HepG2 (cell line): ENCODE results near the gene S100A16. TPM values are rescaled to one million over a fixed set of nuclear protein-coding genes. Genes with fewer than 3 reads are reported as not detected.

ENCODE experiments used
- GABPB1 ChIP-seq: IDR thresholded peaks from 2 replicates; pipeline ENCODE4 v1.6.1; 2016; ENCODE audit warnings: mild to moderate bottlenecking, missing genetic modification reagents, moderate library complexity, missing compliant biosample characterization
- NFYC ChIP-seq: IDR thresholded peaks from 2 replicates; pipeline ENCODE4 v1.6.1; 2016; ENCODE audit warnings: missing genetic modification reagents, missing compliant biosample characterization
- RNF2 ChIP-seq: fragments of 450-650 bp; conservative IDR thresholded peaks from 2 replicates; pipeline ENCODE4 v1.6.1; 2016; ENCODE audit warnings: low read depth
- SNAI1 ChIP-seq: sonication (generic); formaldehyde crosslinking; IDR thresholded peaks from 2 replicates; pipeline ENCODE4 v1.5.0; 2020; ENCODE audit warnings: mild to moderate bottlenecking, missing genetic modification reagents, borderline replicate concordance
- SP1 ChIP-seq, 2 experiments: fragments of 450-650 bp in 1 of 2; sonication (generic) in 1 of 2; formaldehyde crosslinking in 1 of 2; IDR thresholded peaks; 2 replicates each; pipeline versions ENCODE4 v1.4.0 to v1.6.1; 2016 to 2020; ENCODE audit warnings: missing genetic modification reagents in 1 of 2
- SP4 ChIP-seq: sonication (generic); formaldehyde crosslinking; IDR thresholded peaks from 2 replicates; pipeline ENCODE4 v1.8.1; 2023; ENCODE audit warnings: mild to moderate bottlenecking, missing genetic modification reagents
- SP5 ChIP-seq: IDR thresholded peaks from 2 replicates; pipeline ENCODE4 v1.6.1; 2016; ENCODE audit warnings: low read depth, borderline replicate concordance
- TCF7L2 ChIP-seq: IDR thresholded peaks from 2 replicates; pipeline ENCODE4 v1.6.1; 2011; ENCODE audit warnings: mild to moderate bottlenecking, low read depth, low read length, moderate library complexity
- ZNF230 ChIP-seq: sonication (generic); formaldehyde crosslinking; IDR thresholded peaks from 2 replicates; pipeline ENCODE4 v1.4.0; 2020; ENCODE audit warnings: mild to moderate bottlenecking, missing genetic modification reagents
- ZNF274 ChIP-seq: sonication (generic); formaldehyde crosslinking; IDR thresholded peaks from 2 replicates; pipeline ENCODE4 v1.5.1; 2020; ENCODE audit warnings: mild to moderate bottlenecking, missing genetic modification reagents
- ZNF431 ChIP-seq: sonication (generic); formaldehyde crosslinking; IDR thresholded peaks from 2 replicates; pipeline ENCODE4 v1.9.0; 2022; ENCODE audit warnings: missing genetic modification reagents, low read depth, mild to moderate bottlenecking, borderline replicate concordance
- ZNF562 ChIP-seq: sonication (generic); formaldehyde crosslinking; IDR thresholded peaks from 2 replicates; pipeline ENCODE4 v1.8.0; 2022; ENCODE audit warnings: missing genetic modification reagents, borderline replicate concordance
- ZNF768 ChIP-seq: sonication (generic); formaldehyde crosslinking; IDR thresholded peaks from 2 replicates; pipeline ENCODE4 v1.4.0; 2020; ENCODE audit warnings: missing genetic modification reagents
- ZNF891 ChIP-seq: sonication (generic); formaldehyde crosslinking; IDR thresholded peaks from 2 replicates; pipeline ENCODE4 v1.5.0; 2020; ENCODE audit warnings: mild to moderate bottlenecking, missing genetic modification reagents
- polyA plus RNA-seq, 8 experiments: library from polyadenylated mRNA; depleted of rRNA in 3 of 8; stranded (reverse) in 7 of 8; unstranded in 1 of 8; fragments of >200 nt; fragmentation: Illumina TruSeq in 4 of 8; extraction: Trizol in 4 of 8; gene quantifications; 2 replicates each; pipeline versions ENCODE4 v1.2.1 to v1.2.3, GENCODE V29; 2011 to 2016; ENCODE audit warnings: low read depth in 4 of 8, missing spikeins in 1 of 8, mixed read lengths in 1 of 8; ENCODE audit not compliant: insufficient read depth in 1 of 8
- total RNA-seq, 5 experiments: library from RNA; depleted of rRNA; stranded (reverse); fragments of >200 nt; fragmentation: Illumina TruSeq; extraction: Trizol; gene quantifications; 2 replicates each; pipeline ENCODE4 v1.2.3, GENCODE V29; 2016; ENCODE audit warnings: low read depth in 1 of 5
- TF ChIP-seq, protein P1 (sequence below): fragments of 450-650 bp; IDR thresholded peaks from 2 replicates; pipeline ENCODE4 v1.6.1; 2016
- TF ChIP-seq, protein P2 (sequence below): sonication (generic); formaldehyde crosslinking; IDR thresholded peaks from 2 replicates; pipeline ENCODE4 v1.4.0; 2020; ENCODE audit warnings: missing genetic modification reagents, low read depth, mild to moderate bottlenecking, borderline replicate concordance
- TF ChIP-seq, protein P3 (sequence below), 2 experiments: sonication (generic) in 1 of 2; formaldehyde crosslinking in 1 of 2; IDR thresholded peaks; 2 replicates each; pipeline versions ENCODE4 v1.4.0 to v1.6.1; 2018 to 2020; ENCODE audit warnings: missing genetic modification reagents in 2 of 2, borderline replicate concordance in 1 of 2, low read depth in 1 of 2, mild to moderate bottlenecking in 1 of 2, missing biosample characterization in 1 of 2
- TF ChIP-seq, protein P4 (sequence below): sonication (generic); formaldehyde crosslinking; IDR thresholded peaks from 2 replicates; pipeline ENCODE4 v1.5.0; 2020; ENCODE audit warnings: mild to moderate bottlenecking, missing genetic modification reagents
- TF ChIP-seq, protein P5 (sequence below): sonication (generic); formaldehyde crosslinking; IDR thresholded peaks from 2 replicates; pipeline ENCODE4 v1.8.0; 2023; ENCODE audit warnings: mild to moderate bottlenecking, missing genetic modification reagents

The S100A16 gene
- total and polyA plus RNA-seq, 2 of the 13 experiments (the other 11 are each of a cell fraction or from before 2014, with no cell fraction given): 46.0 to 195 TPM

DNA sequence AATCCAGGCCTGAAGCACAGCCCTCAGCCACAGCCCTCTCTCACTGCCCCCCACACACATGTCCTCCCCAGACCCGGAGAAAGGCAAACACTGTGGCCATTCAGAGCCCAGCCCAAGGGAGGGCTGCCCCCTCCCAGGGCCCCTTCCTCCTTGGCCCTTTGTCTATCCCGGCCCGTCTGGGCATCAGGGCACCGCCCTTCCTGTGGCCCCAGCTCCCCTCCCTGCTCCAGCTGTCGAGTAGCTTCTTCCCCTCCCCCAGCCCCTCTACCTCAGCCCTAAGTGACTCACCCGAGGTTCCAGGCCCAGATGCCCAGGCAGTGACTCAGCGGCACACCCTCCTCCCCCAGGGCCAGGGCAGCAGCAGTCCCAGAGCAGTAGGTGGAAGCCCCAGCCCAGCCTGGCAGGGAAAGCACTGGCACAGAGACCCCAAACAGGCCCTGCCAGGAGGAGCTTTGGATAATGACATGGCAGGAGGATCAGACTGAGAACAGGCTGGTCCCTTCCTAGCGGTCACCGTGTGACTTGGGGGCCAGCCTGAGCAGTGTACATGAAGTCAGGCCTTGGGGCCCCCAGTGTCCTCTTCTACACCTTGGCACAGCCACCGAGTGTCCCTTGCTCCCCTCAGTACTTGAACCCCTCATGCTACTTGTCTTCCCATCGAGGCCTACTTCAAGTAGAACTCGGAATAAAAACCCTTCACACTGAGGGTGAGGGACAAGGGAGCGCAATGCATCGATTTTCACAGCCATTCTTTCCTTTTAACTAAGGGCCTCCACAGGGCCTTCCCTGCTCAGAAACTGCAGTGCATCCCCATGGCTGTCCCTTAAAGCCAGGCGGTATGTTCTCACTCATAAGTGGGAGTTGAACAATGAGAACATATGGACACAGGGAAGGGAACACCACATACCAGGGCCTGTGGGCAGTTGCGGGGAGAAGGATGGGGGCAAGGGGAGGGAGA is 46.2 kb downstream of the S100A16 start (continued):
- TF ChIP-seq SP1 (IDR thresholded peaks at IDR 0.05): no peak
- TF ChIP-seq SP1 (CRISPR knock-in tag; IDR thresholded peaks at IDR 0.05): 0 out of 2 replicates have a peak, but pooled peaks have one; percentile 16
- no peak for TF ChIP-seq SP4 (CRISPR knock-in tag)
- TF ChIP-seq, protein P1, sequence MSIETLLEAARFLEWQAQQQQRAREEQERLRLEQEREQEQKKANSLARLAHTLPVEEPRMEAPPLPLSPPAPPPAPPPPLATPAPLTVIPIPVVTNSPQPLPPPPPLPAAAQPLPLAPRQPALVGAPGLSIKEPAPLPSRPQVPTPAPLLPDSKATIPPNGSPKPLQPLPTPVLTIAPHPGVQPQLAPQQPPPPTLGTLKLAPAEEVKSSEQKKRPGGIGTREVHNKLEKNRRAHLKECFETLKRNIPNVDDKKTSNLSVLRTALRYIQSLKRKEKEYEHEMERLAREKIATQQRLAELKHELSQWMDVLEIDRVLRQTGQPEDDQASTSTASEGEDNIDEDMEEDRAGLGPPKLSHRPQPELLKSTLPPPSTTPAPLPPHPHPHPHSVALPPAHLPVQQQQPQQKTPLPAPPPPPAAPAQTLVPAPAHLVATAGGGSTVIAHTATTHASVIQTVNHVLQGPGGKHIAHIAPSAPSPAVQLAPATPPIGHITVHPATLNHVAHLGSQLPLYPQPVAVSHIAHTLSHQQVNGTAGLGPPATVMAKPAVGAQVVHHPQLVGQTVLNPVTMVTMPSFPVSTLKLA: no peak
- TF ChIP-seq ZNF891 (CRISPR knock-in tag): no peak
- TF ChIP-seq ZNF768: no peak; the same call in 1 of the 2 replicates
- TF ChIP-seq ZNF562 (CRISPR knock-in tag): no peak
- 0 out of 2 replicates have a peak, but pooled peaks have one; percentile 15 for TF ChIP-seq RNF2
- TF ChIP-seq TCF7L2: no peak
- TF ChIP-seq GABPB1: peak; percentile 64
- no peak for TF ChIP-seq SNAI1 (CRISPR knock-in tag)
- TF ChIP-seq, protein P2, sequence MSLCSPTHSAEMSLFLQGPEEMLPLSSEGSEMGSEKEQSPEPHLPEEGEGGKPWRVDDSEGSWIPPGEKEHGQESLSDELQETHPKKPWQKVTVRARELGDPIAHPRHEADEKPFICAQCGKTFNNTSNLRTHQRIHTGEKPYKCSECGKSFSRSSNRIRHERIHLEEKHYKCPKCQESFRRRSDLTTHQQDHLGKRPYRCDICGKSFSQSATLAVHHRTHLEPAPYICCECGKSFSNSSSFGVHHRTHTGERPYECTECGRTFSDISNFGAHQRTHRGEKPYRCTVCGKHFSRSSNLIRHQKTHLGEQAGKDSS (CRISPR knock-in tag): no peak
- TF ChIP-seq ZNF431 (CRISPR knock-in tag): no peak
- TF ChIP-seq ZNF274: no peak
- 0 out of 2 replicates have a peak, but pooled peaks have one; percentile 42 for TF ChIP-seq ZNF230
- TF ChIP-seq, protein P3, sequence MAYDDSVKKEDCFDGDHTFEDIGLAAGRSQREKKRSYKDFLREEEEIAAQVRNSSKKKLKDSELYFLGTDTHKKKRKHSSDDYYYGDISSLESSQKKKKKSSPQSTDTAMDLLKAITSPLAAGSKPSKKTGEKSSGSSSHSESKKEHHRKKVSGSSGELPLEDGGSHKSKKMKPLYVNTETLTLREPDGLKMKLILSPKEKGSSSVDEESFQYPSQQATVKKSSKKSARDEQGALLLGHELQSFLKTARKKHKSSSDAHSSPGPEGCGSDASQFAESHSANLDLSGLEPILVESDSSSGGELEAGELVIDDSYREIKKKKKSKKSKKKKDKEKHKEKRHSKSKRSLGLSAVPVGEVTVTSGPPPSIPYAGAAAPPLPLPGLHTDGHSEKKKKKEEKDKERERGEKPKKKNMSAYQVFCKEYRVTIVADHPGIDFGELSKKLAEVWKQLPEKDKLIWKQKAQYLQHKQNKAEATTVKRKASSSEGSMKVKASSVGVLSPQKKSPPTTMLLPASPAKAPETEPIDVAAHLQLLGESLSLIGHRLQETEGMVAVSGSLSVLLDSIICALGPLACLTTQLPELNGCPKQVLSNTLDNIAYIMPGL (CRISPR knock-in tag; IDR thresholded peaks at IDR 0.05; ENCODE audit: borderline replicate concordance in 1 of 2, low read depth in 1 of 2): no peak
- TF ChIP-seq, protein P4, sequence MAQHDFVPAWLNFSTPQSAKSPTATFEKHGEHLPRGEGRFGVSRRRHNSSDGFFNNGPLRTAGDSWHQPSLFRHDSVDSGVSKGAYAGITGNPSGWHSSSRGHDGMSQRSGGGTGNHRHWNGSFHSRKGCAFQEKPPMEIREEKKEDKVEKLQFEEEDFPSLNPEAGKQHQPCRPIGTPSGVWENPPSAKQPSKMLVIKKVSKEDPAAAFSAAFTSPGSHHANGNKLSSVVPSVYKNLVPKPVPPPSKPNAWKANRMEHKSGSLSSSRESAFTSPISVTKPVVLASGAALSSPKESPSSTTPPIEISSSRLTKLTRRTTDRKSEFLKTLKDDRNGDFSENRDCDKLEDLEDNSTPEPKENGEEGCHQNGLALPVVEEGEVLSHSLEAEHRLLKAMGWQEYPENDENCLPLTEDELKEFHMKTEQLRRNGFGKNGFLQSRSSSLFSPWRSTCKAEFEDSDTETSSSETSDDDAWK (CRISPR knock-in tag): no peak
- TF ChIP-seq, protein P5, sequence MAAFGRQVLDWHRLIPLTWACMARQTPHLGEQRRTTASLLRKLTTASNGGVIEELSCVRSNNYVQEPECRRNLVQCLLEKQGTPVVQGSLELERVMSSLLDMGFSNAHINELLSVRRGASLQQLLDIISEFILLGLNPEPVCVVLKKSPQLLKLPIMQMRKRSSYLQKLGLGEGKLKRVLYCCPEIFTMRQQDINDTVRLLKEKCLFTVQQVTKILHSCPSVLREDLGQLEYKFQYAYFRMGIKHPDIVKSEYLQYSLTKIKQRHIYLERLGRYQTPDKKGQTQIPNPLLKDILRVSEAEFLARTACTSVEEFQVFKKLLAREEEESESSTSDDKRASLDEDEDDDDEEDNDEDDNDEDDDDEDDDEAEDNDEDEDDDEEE: no peak
- no peak for TF ChIP-seq NFYC
- TF ChIP-seq SP5 (CRISPR knock-in tag): peak; percentile 65; the same call in 1 of the 2 replicates
